Endothelial cell of umbilical vein (primary cell): ENCODE results near the gene ABCC4. TPM values are rescaled to one million over a fixed set of nuclear protein-coding genes. Genes with fewer than 3 reads are reported as not detected.

ENCODE experiments used
- BruUV-seq: library from RNA; stranded (reverse); fragments of 400-500 nt; replicated peaks from 2 replicates; lab custom pipeline; 2021; lab: Mats Ljungman, UMichigan
- CTCF ChIA-PET: fragments of 300-600, 350-600 bp; sonication (Branson Sonifier 250); formaldehyde crosslinking; loops from one replicate; lab custom pipeline; 2021; ENCODE audit warnings: antibody characterized with exemption, inconsistent platforms; lab: Charles Lee
- POLR2A ChIA-PET: fragments of 300-600, 350-600 bp; sonication (Branson Sonifier 250); formaldehyde crosslinking; loops from one replicate; lab custom pipeline; 2021; ENCODE audit warnings: antibody characterized with exemption, inconsistent platforms; lab: Charles Lee
- DNase-seq: peaks from one replicate; pipeline ENCODE4 v3.0.0-alpha.2; 2011; ENCODE audit warnings: low read depth, low spot score
- FAIRE-seq: peaks from 2 replicates; lab custom pipeline; 2011; peaks lifted over from hg19 to GRCh38; lab: Jason Lieb, UNC
- H2AFZ ChIP-seq: 2 replicates; pipeline ENCODE4 v1.6.0; 2012; ENCODE audit warnings: low read depth, low read length, control low read depth, inconsistent platforms
- H3K27ac ChIP-seq: 2 replicates; pipeline ENCODE4 v1.5.1; 2011; ENCODE audit warnings: low read depth, mild to moderate bottlenecking, control low read depth, low read length, moderate library complexity; ENCODE audit not compliant: insufficient read depth
- H3K27me3 ChIP-seq, 2 experiments: 2 replicates each; pipeline versions ENCODE4 v1.6.0 to v1.6.1; 2011; ENCODE audit warnings: low read length in 2 of 2, mixed read lengths in 1 of 2; ENCODE audit not compliant: control insufficient read depth in 2 of 2, insufficient read depth in 2 of 2
- H3K36me3 ChIP-seq, 2 experiments: 2 replicates in 1 of 2; 3 replicates in 1 of 2; pipeline ENCODE4 v1.5.1; 2011; ENCODE audit warnings: low read length in 2 of 2, mild to moderate bottlenecking in 1 of 2, moderate library complexity in 1 of 2; ENCODE audit not compliant: control insufficient read depth in 2 of 2, insufficient read depth in 2 of 2; ENCODE audit errors: extremely low read depth in 1 of 2
- H3K4me1 ChIP-seq: 3 replicates; pipeline ENCODE4 v1.5.1; 2011; ENCODE audit warnings: mild to moderate bottlenecking, low read length; ENCODE audit not compliant: control insufficient read depth, insufficient read depth; ENCODE audit errors: extremely low read depth
- H3K4me2 ChIP-seq: 2 replicates; pipeline ENCODE4 v1.6.1; 2011; ENCODE audit warnings: low read length, control low read depth, mixed read lengths; ENCODE audit not compliant: insufficient read depth
- H3K4me3 ChIP-seq, 3 experiments: fragments of 200-600 bp in 1 of 3; sonication (generic), shearing (Covaris generic) in 1 of 3; replicated peaks in 1 of 3; 2 replicates each; pipeline ENCODE4 v1.5.1; 2011 to 2016; ENCODE audit warnings: control low read depth in 3 of 3, low read length in 3 of 3, mild to moderate bottlenecking in 2 of 3, inconsistent platforms in 1 of 3, low read depth in 1 of 3, moderate library complexity in 1 of 3; ENCODE audit not compliant: insufficient read depth in 1 of 3
- H3K79me2 ChIP-seq: 2 replicates; pipeline ENCODE4 v1.6.0; 2012; ENCODE audit warnings: low read length, inconsistent platforms; ENCODE audit not compliant: control insufficient read depth, insufficient read depth
- H3K9ac ChIP-seq: replicated peaks from 2 replicates; pipeline ENCODE3; 2011; ENCODE audit warnings: low read length, control low read depth; ENCODE audit not compliant: insufficient read depth; ENCODE audit errors: extremely low read depth
- H3K9me1 ChIP-seq: replicated peaks from 3 replicates; pipeline ENCODE4 v1.6.0; 2011; ENCODE audit warnings: mild to moderate bottlenecking, low read length; ENCODE audit not compliant: control insufficient read depth, insufficient read depth; ENCODE audit errors: extremely low read depth
- H3K9me3 ChIP-seq: replicated peaks from 2 replicates; pipeline ENCODE4 v1.5.1; 2012; ENCODE audit warnings: low read length, inconsistent platforms; ENCODE audit not compliant: control insufficient read depth, insufficient read depth
- H4K20me1 ChIP-seq: replicated peaks from 2 replicates; pipeline ENCODE3; 2011; ENCODE audit warnings: mild to moderate bottlenecking, low read length; ENCODE audit not compliant: control insufficient read depth, insufficient read depth; ENCODE audit errors: extremely low read depth
- CTCF ChIP-seq, 2 donors: IDR thresholded peaks; 1 replicate in 1 of 2; 2 replicates in 1 of 2; pipeline ENCODE4 v1.5.1; 2011; ENCODE audit warnings: low read length in 2 of 2, mild to moderate bottlenecking in 2 of 2, moderate library complexity in 2 of 2, control low read depth in 1 of 2, inconsistent platforms in 1 of 2, low read depth in 1 of 2; ENCODE audit not compliant: insufficient read depth in 1 of 2; ENCODE audit errors: extremely low read depth in 1 of 2
- EZH2 ChIP-seq: IDR thresholded peaks from 2 replicates; pipeline ENCODE4 v1.6.1; 2012; ENCODE audit warnings: borderline replicate concordance, low read depth, mild to moderate bottlenecking, moderate library complexity, low read length, inconsistent platforms; ENCODE audit not compliant: severe bottlenecking
- FOS ChIP-seq: IDR thresholded peaks from 2 replicates; pipeline ENCODE4 v1.6.1; 2011; ENCODE audit warnings: mild to moderate bottlenecking, low read length, moderate library complexity, borderline replicate concordance; ENCODE audit not compliant: insufficient read depth
- GATA2 ChIP-seq: IDR thresholded peaks from 2 replicates; pipeline ENCODE4 v1.7.0; 2011; ENCODE audit warnings: low read depth, mild to moderate bottlenecking, moderate library complexity, mixed read lengths, low read length; ENCODE audit not compliant: insufficient read length, insufficient read depth
- JUN ChIP-seq: IDR thresholded peaks from 2 replicates; pipeline ENCODE4 v1.6.1; 2011; ENCODE audit warnings: borderline replicate concordance, low read depth; ENCODE audit not compliant: insufficient read length, insufficient read depth
- MYC ChIP-seq: IDR thresholded peaks from one replicate; pipeline ENCODE4 v1.6.1; 2011; ENCODE audit warnings: mild to moderate bottlenecking, low read depth, low read length
- POLR2A ChIP-seq: IDR thresholded peaks from 2 replicates; pipeline ENCODE4 v1.6.1; 2012; ENCODE audit warnings: low read depth, mild to moderate bottlenecking, control low read depth, low read length
- POLR2AphosphoS5 ChIP-seq: IDR thresholded peaks from 2 replicates; pipeline ENCODE4 v1.6.1; 2012; ENCODE audit warnings: low read depth, mild to moderate bottlenecking, control low read depth, low read length, moderate library complexity; ENCODE audit not compliant: insufficient read depth
- dilution Hi-C: fragments of 300-500 bp; cut with MboI; formaldehyde crosslinking; loops from one replicate; pipeline ENCODE4 v1.15.0; 2019; ENCODE audit warnings: low sequenced_read_pairs; ENCODE audit not compliant: extremely low pct_ligation_motif_present
- intact Hi-C: fragments of 100-400 bp; cut with micrococcal nuclease; formaldehyde crosslinking; loops from one replicate; pipeline ENCODE4 v1.10.0; 2022
- polyA plus RNA-seq, 4 experiments: library from polyadenylated mRNA; depleted of rRNA in 3 of 4; stranded (reverse) in 3 of 4; unstranded in 1 of 4; fragments of >200 nt; gene quantifications; 2 replicates each; pipeline versions ENCODE4 v1.2.1 to v1.2.3, GENCODE V29; 2011 to 2012; ENCODE audit warnings: missing spikeins in 1 of 4
- total RNA-seq: library from RNA; stranded (reverse); gene quantifications from 2 replicates; pipeline ENCODE4 v1.2.3, GENCODE V29; 2021
- TF ChIP-seq, protein P1 (sequence below): IDR thresholded peaks from 2 replicates; pipeline ENCODE4 v1.6.1; 2011; ENCODE audit not compliant: insufficient read depth, insufficient read length

ABCC4 gene
- total and polyA plus RNA-seq, 2 donors (not counting 3 experiments of a cell fraction or from before 2014, with no cell fraction given): 9.2 to 15.9 TPM

DNA sequence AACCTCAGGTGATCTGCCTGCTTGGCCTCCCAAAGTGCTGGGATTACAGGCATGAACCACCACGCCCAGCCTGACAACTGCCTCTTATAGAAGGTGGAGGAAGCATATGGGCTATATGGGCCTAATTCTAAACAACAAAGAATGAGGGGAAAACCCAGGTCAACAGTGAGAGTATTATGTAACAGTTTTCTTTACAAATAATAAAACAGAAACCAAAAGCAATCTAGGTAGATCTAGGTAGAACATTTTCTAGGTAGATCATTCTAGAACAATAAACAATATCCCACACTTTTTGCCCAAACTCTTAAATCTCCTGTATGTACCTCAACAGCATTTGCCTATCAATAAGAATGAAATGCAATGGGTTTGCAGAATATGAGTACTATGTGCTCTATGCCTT lies 267.4 kb downstream of the ABCC4 start:
- Histone ChIP-seq H3K9me1 (no peaks in the 10 kb centered on the region), H4K20me1 (no peaks in the 10 kb centered on the region), H3K9me3 (no peaks in the 10 kb centered on the region), H3K4me3 (no peak overlapping the region), H3K4me2 (no peak overlapping the region), H3K79me2 (no peaks in the 10 kb centered on the region), H3K4me1 (no peaks in the 10 kb centered on the region), H3K27me3 (no peaks in the 10 kb centered on the region), H3K9ac (no peak overlapping the region), H2AFZ (no peak overlapping the region), H3K36me3 (no peaks in the 10 kb centered on the region), H3K27ac (no peak overlapping the region)
- DNase-seq: no peak
- POLR2A ChIA-PET: no interaction called here
- no peak for FAIRE-seq
- CTCF ChIA-PET: no interaction called here
- intact Hi-C loops (no loop called here), dilution Hi-C loops (no loop called here)
- TF ChIP-seq CTCF (IDR thresholded peaks at IDR 0.05; ENCODE audit: extremely low read depth in 1 of 2, insufficient read depth in 1 of 2, low read depth in 1 of 2, low read length in 2 of 2): no peak
- no peak for TF ChIP-seq GATA2
- TF ChIP-seq, protein P1, sequence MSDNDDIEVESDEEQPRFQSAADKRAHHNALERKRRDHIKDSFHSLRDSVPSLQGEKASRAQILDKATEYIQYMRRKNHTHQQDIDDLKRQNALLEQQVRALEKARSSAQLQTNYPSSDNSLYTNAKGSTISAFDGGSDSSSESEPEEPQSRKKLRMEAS: no peak
- TF ChIP-seq MYC: no peak
- TF ChIP-seq JUN: no peak
- no peak for TF ChIP-seq POLR2AphosphoS5
- no peak for TF ChIP-seq EZH2
- no peak for TF ChIP-seq POLR2A
- TF ChIP-seq FOS: no peak
- no TSS peak for BruUV-seq
